PC-3 (cell line): ENCODE data around the gene DMRT1.

Experiments
- CTCF ChIP-seq: fragments of 300-600 bp; sonication (generic); conservative IDR thresholded peaks from 2 replicates; pipeline ENCODE4 v1.5.1; 2017; ENCODE audit warnings: antibody characterized with exemption, low read depth, mild to moderate bottlenecking, low read length
- EZH2 ChIP-seq: fragments of 300-600 bp; sonication (generic); IDR thresholded peaks from one replicate; pipeline ENCODE4 v1.6.1; 2017; ENCODE audit warnings: antibody characterized with exemption, mild to moderate bottlenecking, low read length; ENCODE audit not compliant: unreplicated experiment
- EZH2phosphoT487 ChIP-seq: fragments of 300-600 bp; sonication (generic); IDR thresholded peaks from 2 replicates; pipeline ENCODE4 v1.6.1; 2018; ENCODE audit warnings: mild to moderate bottlenecking, antibody characterized with exemption, low read length, borderline replicate concordance

GRCh38 chr9:801399-802071 lies 40.0 kb upstream of the DMRT1 start:
- no peak for TF ChIP-seq CTCF
- TF ChIP-seq EZH2, result no peak
- TF ChIP-seq EZH2phosphoT487, result no peak
